Stimulated activated CD8-positive, alpha-beta memory T cell treated with anti-CD3 and anti-CD28 coated beads, Interleukin-12 subunit alpha, Interleukin-12 subunit beta, amount 100 ng/mL, for 24 hours (primary cell): Measurements from ENCODE around the gene DIO2.

Experiments used
- DNase-seq: peaks from one replicate; pipeline ENCODE4 v3.0.0-alpha.2; 2020; ENCODE audit errors: extremely low read depth

The DIO2 gene

DNA sequence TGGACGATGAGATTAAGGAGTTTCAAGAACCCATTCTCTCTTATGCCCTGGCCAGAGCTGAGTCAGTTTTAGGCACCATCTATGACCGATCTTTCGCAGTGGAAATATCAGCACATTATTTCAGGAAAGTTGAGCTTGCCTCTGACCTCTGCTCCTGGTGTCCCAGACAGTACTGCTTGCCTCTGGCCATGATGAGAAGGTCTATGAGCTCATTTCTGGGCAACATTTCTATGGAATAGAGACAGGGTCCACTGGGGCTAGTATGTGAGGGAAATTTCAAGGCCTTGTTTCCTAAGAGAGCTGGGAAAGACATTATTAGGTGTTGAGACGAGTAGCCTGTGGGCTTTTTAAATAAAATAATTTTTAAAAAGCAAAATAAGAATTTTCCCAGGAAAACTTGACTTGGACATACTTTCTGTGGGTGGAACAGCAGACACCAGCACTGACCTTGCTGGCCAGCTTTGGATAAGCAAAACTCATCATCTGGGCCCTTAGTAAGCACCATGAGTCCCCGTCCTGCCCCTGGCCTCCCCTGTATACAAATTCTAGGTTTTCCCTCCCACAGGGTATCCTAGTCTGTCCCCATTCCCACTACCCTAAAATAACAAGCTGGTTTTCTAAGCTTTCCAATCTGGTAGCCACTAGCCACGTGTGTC is 43.4 kb downstream of the DIO2 start:
- DNase-seq, result no peak

DNA sequence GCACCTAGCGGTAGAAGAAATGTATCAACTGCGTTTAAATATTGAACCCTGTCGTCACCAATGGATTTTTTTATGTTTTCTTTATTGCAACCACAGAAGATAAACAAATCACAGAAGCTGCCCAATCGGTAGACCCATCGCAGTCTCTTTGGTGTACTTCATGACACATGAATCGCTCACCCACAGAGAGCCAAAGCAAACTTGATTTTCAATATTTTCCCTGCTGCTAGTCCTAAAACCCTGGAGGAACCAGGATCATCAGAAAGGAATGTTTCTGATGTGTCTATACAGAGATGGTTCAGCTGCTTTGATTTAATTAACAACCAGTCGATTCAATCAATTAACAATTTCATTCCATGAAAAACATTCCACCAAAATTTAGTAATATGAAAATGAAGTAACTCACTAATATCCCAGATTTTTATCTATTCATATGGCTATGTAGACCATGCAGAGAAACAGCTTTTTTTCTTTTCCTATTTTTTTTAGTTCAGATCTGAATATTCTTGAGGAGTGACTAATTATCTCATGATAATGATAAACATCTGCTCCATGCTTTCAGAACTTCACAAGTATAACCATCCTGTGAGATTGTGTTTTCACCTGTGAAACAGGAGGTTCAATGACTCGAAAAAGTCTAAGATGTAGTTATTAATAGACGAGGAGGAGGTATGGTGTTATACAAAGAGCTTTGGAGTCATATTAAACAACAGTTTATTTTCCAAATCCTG is 46.1 kb downstream of the DIO2 start:
- DNase-seq, result no peak

DNA sequence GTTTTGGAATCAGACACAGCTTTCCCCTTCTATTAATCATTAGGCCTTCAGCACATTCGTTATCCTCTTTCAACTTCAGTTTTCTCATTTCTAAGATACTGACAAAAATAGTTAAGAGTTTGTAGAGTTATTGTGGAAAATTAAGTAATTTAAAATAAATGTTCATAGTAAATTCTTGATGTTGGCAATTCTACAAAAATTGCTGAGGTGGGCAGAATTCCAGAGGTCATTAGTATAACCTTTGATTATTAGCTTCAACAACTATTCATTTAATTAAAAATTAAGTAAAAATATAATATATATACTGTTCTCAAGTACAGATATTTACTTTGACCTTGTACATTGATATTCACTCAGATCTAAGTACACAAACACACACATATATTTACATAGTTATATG is 58.5 kb downstream of the DIO2 start:
- DNase-seq, result no peak

- no peak for DNase-seq
Observed at GRCh38 chr14:80152166-80152565, 59.1 kb downstream of the DIO2 start.

DNA sequence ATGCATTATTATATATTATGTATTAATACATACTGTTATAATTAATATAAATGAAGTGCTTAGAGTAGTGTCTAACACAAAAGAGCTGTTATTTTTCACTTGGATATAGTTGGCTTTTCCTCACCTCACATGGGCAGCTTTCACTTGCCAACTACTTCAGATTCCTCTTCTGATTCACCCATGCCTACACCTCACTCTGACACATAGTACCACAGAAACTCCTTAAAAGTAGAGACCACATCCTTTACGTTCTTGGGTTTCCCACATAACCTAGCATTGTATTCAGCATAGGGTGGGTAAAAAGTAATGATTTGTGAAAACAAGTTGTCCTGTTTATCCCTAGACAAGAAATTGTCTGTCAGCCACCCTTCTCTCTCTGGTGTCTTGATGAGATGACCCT is 61.0 kb downstream of the DIO2 start:
- DNase-seq, result no peak
